Anterior cingulate cortex (tissue), 58 donors: Measurements from ENCODE around the gene MED28.
"Not testable (repeated sequence)": the region's sequence is repeated elsewhere in the genome, so short reads cannot be mapped to it uniquely, and the experiment has no call there.

Experiments used
- DNase-seq, 58 donors: peaks; one replicate each; lab custom pipeline; 2025; lab: John Stamatoyannopoulos, UW

The MED28 gene

DNA sequence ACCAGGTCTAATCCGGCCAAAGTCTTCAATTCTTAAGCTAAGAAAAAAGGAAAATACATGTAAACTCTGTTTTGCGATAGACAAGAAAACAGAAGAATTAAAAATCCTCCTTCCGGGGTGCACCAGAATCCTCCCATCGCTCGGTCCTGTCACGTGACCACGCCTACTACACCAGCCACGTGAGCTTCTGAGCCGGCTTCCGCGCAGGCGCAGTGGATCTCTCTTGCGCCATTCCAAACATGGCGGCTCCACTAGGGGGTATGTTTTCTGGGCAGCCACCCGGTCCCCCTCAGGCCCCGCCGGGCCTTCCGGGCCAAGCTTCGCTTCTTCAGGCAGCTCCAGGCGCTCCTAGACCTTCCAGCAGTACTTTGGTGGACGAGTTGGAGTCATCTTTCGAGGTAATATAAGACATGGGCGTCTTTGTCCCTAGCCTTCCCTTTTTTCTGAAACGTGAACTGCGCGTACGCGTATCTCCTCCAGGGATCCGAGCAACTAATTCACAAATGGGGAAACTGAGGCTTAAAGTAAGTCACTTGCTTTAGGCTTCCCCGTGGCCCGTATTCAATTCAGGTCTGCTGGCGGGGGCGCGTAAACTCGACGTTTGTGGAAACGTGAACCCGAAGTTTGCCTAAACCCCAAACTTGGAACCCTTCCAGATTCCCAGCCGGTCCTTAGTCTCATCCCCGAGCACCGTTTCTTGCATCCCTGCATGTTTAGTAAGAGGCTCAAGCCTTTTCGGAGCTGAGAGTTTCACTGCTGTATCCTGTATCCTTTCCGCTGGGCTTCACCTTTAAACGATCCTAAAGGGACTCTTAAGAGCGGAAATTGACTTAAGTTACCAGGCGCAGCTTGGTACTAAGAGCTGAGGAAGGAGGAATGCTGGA, at the start of gene MED28:
Gene MED28, plus strand, starts transcription at position 226 of the 884 bp plus-strand sequence. Its CDS starts 14 bp downstream, at position 240.
- DNase-seq: peak; percentile 55 to 95 (median 88)

GRCh38 chr4:17565846-17566245, 48.6 kb upstream of the MED28 start:
- no peak for DNase-seq

DNA sequence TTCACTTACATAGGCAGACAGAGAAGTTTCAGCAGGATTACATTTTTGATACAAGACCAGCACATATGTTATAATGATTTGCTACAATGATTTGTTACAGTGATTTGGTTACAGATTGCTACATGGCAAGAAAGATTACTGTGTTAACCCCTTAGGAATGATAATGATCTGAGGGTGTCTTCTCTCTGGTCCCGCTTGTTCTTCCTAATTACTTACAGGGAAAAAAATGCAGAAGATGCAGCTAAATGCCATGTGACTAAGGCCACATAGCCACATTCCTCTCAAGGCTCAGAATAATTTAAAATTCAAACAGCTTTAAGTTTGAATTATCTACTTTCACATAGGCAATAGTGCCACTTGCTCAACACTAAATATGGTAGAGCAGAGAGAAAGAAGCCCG, 47.2 kb upstream of the MED28 start:
- DNase-seq: no peak

DNA sequence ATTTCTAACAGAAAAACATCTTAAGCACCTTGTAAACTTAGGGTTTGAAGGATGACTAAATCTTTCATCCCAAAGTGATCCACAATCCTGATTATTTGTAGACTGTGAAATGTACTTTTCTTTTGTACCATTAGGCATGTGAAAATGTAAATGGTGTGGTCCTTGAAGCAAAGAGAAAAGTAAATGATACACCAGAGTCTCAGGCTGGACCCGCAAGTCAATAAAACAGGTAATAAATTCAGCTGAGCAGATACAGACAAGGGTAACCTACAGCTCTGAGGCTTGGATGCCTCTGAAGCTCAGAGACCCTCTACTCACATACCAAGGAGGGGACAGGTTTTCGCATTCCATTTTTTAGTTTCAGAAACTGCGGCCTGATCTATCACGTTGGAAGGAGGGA, 40.2 kb upstream of the MED28 start:
- no peak for DNase-seq

- not testable (repeated sequence) for DNase-seq
These were observed 39.3 kb upstream of the MED28 start for GRCh38 chr4:17575177-17575576.

GRCh38 chr4:17576932-17577664, 37.3 kb upstream of the MED28 start, which contains the start of gene LAP3:
LAP3 (plus strand) TSS chr4:17577198; CDS start chr4:17577466, 268 bp downstream.
- peak; percentile 83 to 99 (median 97) for DNase-seq

DNA sequence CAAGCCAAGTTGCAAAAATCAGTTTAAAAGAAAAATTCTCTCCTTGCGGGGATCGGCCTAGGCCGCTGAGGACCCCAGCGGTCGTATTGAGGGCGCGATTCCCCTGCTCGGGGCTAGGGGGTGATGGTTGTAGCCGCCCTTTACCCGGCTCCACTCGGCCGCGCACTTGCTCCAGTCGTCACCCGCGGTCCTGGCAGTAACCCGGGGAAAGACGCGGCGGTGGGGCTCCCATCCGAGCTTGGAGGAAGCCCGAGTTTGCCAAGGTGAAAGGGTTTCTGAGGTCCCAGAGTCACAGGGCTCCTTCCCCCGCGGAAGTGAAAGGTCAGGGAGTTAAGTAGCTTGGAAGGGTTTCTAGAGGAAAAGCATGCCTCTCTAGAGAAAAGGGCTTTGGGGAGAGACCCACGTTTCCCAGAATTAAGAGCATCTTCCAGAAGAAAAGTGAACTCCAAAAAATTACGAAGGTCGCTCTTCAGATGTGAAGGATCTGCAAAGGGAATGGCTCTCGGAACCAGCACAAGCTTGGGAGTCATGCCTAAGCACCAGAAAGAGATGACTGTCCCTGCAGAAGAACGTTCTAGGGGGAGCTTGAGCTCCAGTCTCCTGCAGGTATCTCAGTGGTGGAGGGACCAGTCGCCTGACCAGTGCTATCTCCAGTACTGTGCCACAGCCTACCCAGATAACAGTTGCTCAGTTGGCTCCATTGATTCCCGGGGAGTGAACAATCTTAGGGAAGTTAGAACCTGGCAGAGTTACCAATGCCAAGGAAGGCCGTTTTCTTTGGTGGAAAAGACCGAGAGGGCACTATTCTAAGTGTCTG, 36.6 kb upstream of the MED28 start:
- peak in 23 of 58 donors; percentile 16 to 69 (median 42) for DNase-seq

- no peak for DNase-seq
These were observed 36.0 kb upstream of the MED28 start for GRCh38 chr4:17578482-17578891.

GRCh38 chr4:17580969-17581368, 33.5 kb upstream of the MED28 start:
- no peak for DNase-seq

DNA sequence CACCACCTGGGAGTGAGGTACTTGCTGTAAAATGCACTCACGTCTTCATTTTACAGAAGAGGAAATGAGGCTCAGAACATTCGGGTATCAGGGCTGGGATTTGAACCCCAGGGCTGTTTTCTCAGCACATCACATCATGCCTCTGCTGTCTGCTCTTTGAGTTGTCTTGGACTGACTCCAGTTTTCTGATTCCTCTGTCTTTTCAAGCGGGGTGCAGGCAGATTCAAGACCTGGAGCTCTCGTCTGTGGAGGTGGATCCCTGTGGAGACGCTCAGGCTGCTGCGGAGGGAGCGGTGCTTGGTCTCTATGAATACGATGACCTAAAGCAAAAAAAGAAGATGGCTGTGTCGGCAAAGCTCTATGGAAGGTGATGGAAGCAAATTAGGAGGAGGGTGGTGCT, 31.2 kb upstream of the MED28 start:
- no peak for DNase-seq

- no peak for DNase-seq
These were observed 30.5 kb upstream of the MED28 start for GRCh38 chr4:17583941-17584340.

GRCh38 chr4:17584521-17585213, 29.8 kb upstream of the MED28 start:
- peak in 3 of 58 donors; percentile 8 to 26 (median 21) for DNase-seq

- DNase-seq: peak in 4 of 58 donors; percentile 4 to 54 (median 6)
These were observed 27.2 kb upstream of the MED28 start for GRCh38 chr4:17587094-17587822.

GRCh38 chr4:17589355-17589754, 25.1 kb upstream of the MED28 start:
- no peak for DNase-seq

DNA sequence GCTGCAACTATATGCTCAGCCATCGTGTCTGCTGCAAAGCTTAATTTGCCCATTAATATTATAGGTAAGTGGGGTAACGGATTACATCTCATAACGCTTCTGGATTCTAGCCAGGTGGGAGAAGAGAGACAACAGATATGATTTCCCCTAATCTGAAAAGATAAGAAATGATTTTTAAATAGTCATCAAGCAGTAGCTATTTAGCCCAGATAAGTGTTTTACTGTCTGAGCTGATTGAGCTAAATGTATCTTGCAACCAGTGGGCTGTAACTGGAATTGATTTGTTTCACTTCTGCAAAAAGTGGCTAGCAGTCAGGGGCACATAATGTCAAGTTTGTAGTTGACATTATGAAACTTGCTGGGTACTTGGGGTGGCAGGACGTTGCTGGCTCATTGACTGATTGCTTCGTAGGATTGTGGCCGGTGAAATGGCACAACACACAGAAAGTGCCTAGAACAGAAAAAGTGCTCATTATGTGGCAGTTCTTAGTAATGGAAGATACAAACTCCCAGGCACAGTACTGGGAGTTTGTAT, 18.9 kb upstream of the MED28 start:
- DNase-seq: no peak

GRCh38 chr4:17597517-17597916, 16.9 kb upstream of the MED28 start:
- no peak for DNase-seq

DNA sequence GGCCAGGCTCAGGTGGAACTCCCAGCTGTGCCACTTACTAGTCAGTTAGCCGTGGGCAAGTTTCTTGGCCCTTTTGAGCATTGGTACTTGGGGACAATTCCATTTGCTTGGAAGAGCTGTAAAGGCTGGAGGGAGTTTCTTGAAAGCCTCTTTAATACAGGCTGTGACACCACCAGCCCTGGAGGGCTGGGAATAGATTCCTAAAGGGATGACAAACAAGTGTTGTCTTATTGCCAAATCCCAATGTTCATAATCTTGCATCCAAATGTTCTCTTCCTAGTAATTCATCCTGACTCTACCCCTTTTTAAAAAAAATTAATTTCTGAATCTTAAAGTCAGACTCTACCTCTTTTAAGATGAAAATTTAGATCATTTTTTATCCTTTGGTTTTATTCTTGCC, 14.6 kb upstream of the MED28 start:
- DNase-seq: peak in 2 of 58 donors; percentile 11 to 23

DNA sequence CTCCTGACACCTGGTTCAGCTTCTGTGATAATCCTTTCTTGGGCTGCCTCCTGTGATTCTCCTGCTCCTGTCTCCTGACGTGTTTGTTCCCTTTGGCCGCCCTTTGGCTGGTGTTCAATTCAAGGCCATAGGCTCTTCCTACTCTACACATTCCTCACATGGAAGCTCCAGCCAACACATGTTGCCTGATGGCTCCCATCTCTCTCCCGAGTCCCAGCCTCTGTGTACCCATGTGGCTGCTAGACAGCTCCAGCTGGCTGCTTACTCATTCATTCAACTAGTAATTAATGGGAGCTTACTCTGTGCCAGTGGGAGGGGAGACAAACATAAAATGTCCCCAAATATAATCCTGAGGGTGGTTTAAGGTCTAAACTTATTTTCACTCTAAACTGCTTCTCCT, 9.2 kb upstream of the MED28 start:
- DNase-seq: peak in 5 of 58 donors; percentile 2 to 15 (median 10)
